Stimulated activated CD8-positive, alpha-beta memory T cell treated with anti-CD3 and anti-CD28 coated beads, Interleukin-7, amount 100 ng/mL, for 24 hours (primary cell): ENCODE data around the gene NEU4.

Experiments used
- DNase-seq: peaks from one replicate; pipeline ENCODE4 v3.0.0-alpha.2; 2020; ENCODE audit warnings: low read depth

Gene NEU4

GRCh38 chr2:241852116-241852980 lies 43.4 kb downstream of the NEU4 start:
- DNase-seq, result no peak

- DNase-seq, result no peak
Observed at GRCh38 chr2:241852981-241853631, 44.1 kb downstream of the NEU4 start.

- DNase-seq, result no peak
Observed at GRCh38 chr2:241853651-241854341, 44.8 kb downstream of the NEU4 start.

- DNase-seq, result no peak
Observed at GRCh38 chr2:241854342-241855244, 45.6 kb downstream of the NEU4 start.

GRCh38 chr2:241855245-241855887 lies 46.4 kb downstream of the NEU4 start:
- DNase-seq, result no peak

GRCh38 chr2:241855888-241856422 lies 47.0 kb downstream of the NEU4 start:
- DNase-seq, result no peak

GRCh38 chr2:241857041-241857541 lies 48.1 kb downstream of the NEU4 start:
- no peak for DNase-seq

GRCh38 chr2:241857572-241858121 lies 48.7 kb downstream of the NEU4 start:
- no peak for DNase-seq

- no peak for DNase-seq
Observed at GRCh38 chr2:241858206-241859016, 49.4 kb downstream of the NEU4 start, which contains the start of gene PDCD1. Gene PDCD1 (minus strand): TSS chr2:241858894. CDS start chr2:241858838, 56 bp downstream.

GRCh38 chr2:241859017-241859435 lies 50.0 kb downstream of the NEU4 start:
- no peak for DNase-seq

GRCh38 chr2:241859436-241860183 lies 50.6 kb downstream of the NEU4 start:
- no peak for DNase-seq

GRCh38 chr2:241860184-241861078 lies 51.4 kb downstream of the NEU4 start:
- no peak for DNase-seq

- no peak for DNase-seq
Observed at GRCh38 chr2:241861264-241861663, 52.3 kb downstream of the NEU4 start.

- no peak for DNase-seq
Observed at GRCh38 chr2:241862093-241862492, 53.1 kb downstream of the NEU4 start.

- DNase-seq, result no peak
Observed at GRCh38 chr2:241862775-241863535, 54.0 kb downstream of the NEU4 start.

GRCh38 chr2:241863536-241863954 lies 54.6 kb downstream of the NEU4 start:
- peak; percentile 45 for DNase-seq
